Activated naive CD8-positive, alpha-beta T cell treated with anti-CD3 and anti-CD28 coated beads, Interleukin-2, amount 50 U/mL, for 24 hours (primary cell): Measurements from ENCODE around the gene URI1.

Experiments
- ATAC-seq: fragments of 150-1000 bp; cut with Tn5 transposase; one replicate; pipeline ENCODE4 v1.10.0; 2021
- DNase-seq: peaks from one replicate; pipeline ENCODE4 v3.0.0; 2021
- H3K27ac Mint-ChIP-seq: one replicate; pipeline ENCODE4 v1.8.0; 2021; ENCODE audit warnings: mild to moderate bottlenecking, mixed read lengths
- H3K27me3 Mint-ChIP-seq: one replicate; pipeline ENCODE4 v1.8.0; 2021; ENCODE audit warnings: mixed read lengths
- H3K36me3 Mint-ChIP-seq: one replicate; pipeline ENCODE4 v1.8.0; 2021; ENCODE audit warnings: low read depth, mixed read lengths
- H3K4me1 Mint-ChIP-seq: one replicate; pipeline ENCODE4 v1.8.0; 2021; ENCODE audit warnings: mixed read lengths
- H3K4me3 Mint-ChIP-seq: one replicate; pipeline ENCODE4 v1.8.0; 2021; ENCODE audit warnings: mild to moderate bottlenecking, moderate library complexity, mixed read lengths
- H3K9me3 Mint-ChIP-seq: one replicate; pipeline ENCODE4 v1.8.0; 2021; ENCODE audit warnings: mixed read lengths

The URI1 gene

GRCh38 chr19:30006207-30006606, 64.2 kb downstream of the URI1 start:
- DNase-seq (no peak), ATAC-seq (peak; percentile 52)
- Mint-ChIP-seq H3K9me3 (no peaks in the 10 kb centered on the region), H3K27ac (peak overlapping the region; percentile 28), H3K4me1 (peaks cover 39% of the 10 kb centered on the region), H3K4me3 (no peak overlapping the region), H3K36me3 (peaks cover 43% of the 10 kb centered on the region), H3K27me3 (no peaks in the 10 kb centered on the region)

GRCh38 chr19:30008169-30008568, 66.1 kb downstream of the URI1 start:
- no peak for DNase-seq
- no peak overlapping the region for H3K4me3 Mint-ChIP-seq
- no peak for ATAC-seq
- peaks cover 43% of the 10 kb centered on the region for H3K36me3 Mint-ChIP-seq
- peaks cover 34% of the 10 kb centered on the region for H3K4me1 Mint-ChIP-seq
- no peak overlapping the region for H3K27ac Mint-ChIP-seq
- H3K9me3 Mint-ChIP-seq = no peaks in the 10 kb centered on the region
- no peaks in the 10 kb centered on the region for H3K27me3 Mint-ChIP-seq

- Mint-ChIP-seq H3K27ac (no peak overlapping the region), H3K36me3 (peaks cover 50% of the 10 kb centered on the region), H3K4me3 (no peak overlapping the region), H3K9me3 (no peaks in the 10 kb centered on the region), H3K27me3 (no peaks in the 10 kb centered on the region), H3K4me1 (peaks cover 30% of the 10 kb centered on the region)
- ATAC-seq (no peak), DNase-seq (no peak)
Measured at GRCh38 chr19:30009013-30009412, 67.0 kb downstream of the URI1 start.

- DNase-seq = no peak
- Mint-ChIP-seq H3K9me3 (no peaks in the 10 kb centered on the region), H3K36me3 (peaks cover 53% of the 10 kb centered on the region), H3K4me3 (no peak overlapping the region), H3K27me3 (no peaks in the 10 kb centered on the region), H3K4me1 (peaks cover 9% of the 10 kb centered on the region), H3K27ac (no peak overlapping the region)
- no peak for ATAC-seq
Measured at GRCh38 chr19:30011051-30011578, 69.1 kb downstream of the URI1 start.

GRCh38 chr19:30014770-30015169, 72.7 kb downstream of the URI1 start:
- no peak overlapping the region for H3K4me3 Mint-ChIP-seq
- no peak overlapping the region for H3K27ac Mint-ChIP-seq
- no peaks in the 10 kb centered on the region for H3K27me3 Mint-ChIP-seq
- peaks cover 44% of the 10 kb centered on the region for H3K36me3 Mint-ChIP-seq
- DNase-seq = no peak
- H3K9me3 Mint-ChIP-seq = no peaks in the 10 kb centered on the region
- H3K4me1 Mint-ChIP-seq = peaks cover 4% of the 10 kb centered on the region
- ATAC-seq = no peak

GRCh38 chr19:30017172-30017571, 75.1 kb downstream of the URI1 start:
- no peak for DNase-seq
- no peak for ATAC-seq
- Mint-ChIP-seq H3K27me3 (no peaks in the 10 kb centered on the region), H3K36me3 (peaks cover 51% of the 10 kb centered on the region), H3K4me3 (no peak overlapping the region), H3K4me1 (peaks cover 4% of the 10 kb centered on the region), H3K27ac (no peak overlapping the region), H3K9me3 (no peaks in the 10 kb centered on the region)

GRCh38 chr19:30020189-30020588, 78.2 kb downstream of the URI1 start:
- H3K9me3 Mint-ChIP-seq = no peaks in the 10 kb centered on the region
- H3K27me3 Mint-ChIP-seq = no peaks in the 10 kb centered on the region
- H3K27ac Mint-ChIP-seq = no peak overlapping the region
- H3K36me3 Mint-ChIP-seq = peaks cover 39% of the 10 kb centered on the region
- ATAC-seq (no peak), DNase-seq (no peak)
- H3K4me1 Mint-ChIP-seq = peaks cover 4% of the 10 kb centered on the region
- H3K4me3 Mint-ChIP-seq = no peak overlapping the region

GRCh38 chr19:30022659-30023058, 80.6 kb downstream of the URI1 start:
- ATAC-seq = no peak
- no peak for DNase-seq
- Mint-ChIP-seq H3K9me3 (peaks cover under 1% of the 10 kb centered on the region), H3K27ac (no peak overlapping the region), H3K4me1 (peaks cover 1% of the 10 kb centered on the region), H3K36me3 (peaks cover 44% of the 10 kb centered on the region), H3K27me3 (no peaks in the 10 kb centered on the region), H3K4me3 (no peak overlapping the region)

- DNase-seq = no peak
- no peak overlapping the region for H3K4me3 Mint-ChIP-seq
- H3K27ac Mint-ChIP-seq = no peak overlapping the region
- peaks cover 50% of the 10 kb centered on the region for H3K36me3 Mint-ChIP-seq
- H3K9me3 Mint-ChIP-seq = peaks cover 5% of the 10 kb centered on the region
- H3K4me1 Mint-ChIP-seq = peaks cover 5% of the 10 kb centered on the region
- no peaks in the 10 kb centered on the region for H3K27me3 Mint-ChIP-seq
- no peak for ATAC-seq
Measured at GRCh38 chr19:30023330-30023729, 81.3 kb downstream of the URI1 start.

GRCh38 chr19:30024091-30024490, 82.1 kb downstream of the URI1 start:
- Mint-ChIP-seq H3K27me3 (no peaks in the 10 kb centered on the region), H3K9me3 (peaks cover 5% of the 10 kb centered on the region), H3K4me3 (no peak overlapping the region), H3K4me1 (peaks cover 10% of the 10 kb centered on the region), H3K36me3 (peaks cover 46% of the 10 kb centered on the region), H3K27ac (no peak overlapping the region)
- DNase-seq (no peak), ATAC-seq (no peak)

GRCh38 chr19:30026933-30027332, 84.9 kb downstream of the URI1 start:
- Mint-ChIP-seq H3K27me3 (no peaks in the 10 kb centered on the region), H3K4me3 (no peak overlapping the region), H3K36me3 (peaks cover 58% of the 10 kb centered on the region), H3K4me1 (peaks cover 30% of the 10 kb centered on the region), H3K27ac (no peak overlapping the region), H3K9me3 (peaks cover 9% of the 10 kb centered on the region)
- no peak for ATAC-seq
- no peak for DNase-seq

- Mint-ChIP-seq H3K27me3 (no peaks in the 10 kb centered on the region), H3K27ac (no peak overlapping the region), H3K9me3 (peaks cover 19% of the 10 kb centered on the region), H3K4me1 (peaks cover 30% of the 10 kb centered on the region), H3K36me3 (peaks cover 59% of the 10 kb centered on the region), H3K4me3 (no peak overlapping the region)
- no peak for ATAC-seq
- DNase-seq = no peak
Measured at GRCh38 chr19:30028118-30028991, 86.3 kb downstream of the URI1 start.

- Mint-ChIP-seq H3K4me1 (peaks cover 30% of the 10 kb centered on the region), H3K27ac (no peak overlapping the region), H3K4me3 (no peak overlapping the region), H3K9me3 (peaks cover 21% of the 10 kb centered on the region), H3K36me3 (peaks cover 65% of the 10 kb centered on the region), H3K27me3 (no peaks in the 10 kb centered on the region)
- ATAC-seq (no peak), DNase-seq (no peak)
Measured at GRCh38 chr19:30028992-30029343, 86.9 kb downstream of the URI1 start.

- H3K9me3 Mint-ChIP-seq = peaks cover 30% of the 10 kb centered on the region
- H3K4me1 Mint-ChIP-seq = peaks cover 30% of the 10 kb centered on the region
- DNase-seq (no peak), ATAC-seq (peak; percentile 88)
- H3K27ac Mint-ChIP-seq = peak overlapping the region; percentile 53
- peaks cover 74% of the 10 kb centered on the region for H3K36me3 Mint-ChIP-seq
- H3K4me3 Mint-ChIP-seq = no peak overlapping the region
- no peaks in the 10 kb centered on the region for H3K27me3 Mint-ChIP-seq
Measured at GRCh38 chr19:30029721-30030510, 87.9 kb downstream of the URI1 start.

GRCh38 chr19:30034321-30034720, 92.3 kb downstream of the URI1 start:
- Mint-ChIP-seq H3K9me3 (peaks cover 56% of the 10 kb centered on the region), H3K4me3 (no peak overlapping the region), H3K36me3 (peaks cover 92% of the 10 kb centered on the region), H3K27ac (no peak overlapping the region), H3K4me1 (peaks cover 18% of the 10 kb centered on the region), H3K27me3 (no peaks in the 10 kb centered on the region)
- DNase-seq = no peak
- no peak for ATAC-seq
